ENCODE measurements around the gene MRPL46. TPM values are rescaled to one million over a fixed set of nuclear protein-coding genes. Genes with fewer than 3 reads are reported as not detected.

MRPL46 gene
- total and polyA plus RNA-seq, 9 of the 15 experiments (the other 6 are each of a cell fraction or from before 2014, with no cell fraction given), result 41.2 to 72.2 (median 49.8) TPM

DNA sequence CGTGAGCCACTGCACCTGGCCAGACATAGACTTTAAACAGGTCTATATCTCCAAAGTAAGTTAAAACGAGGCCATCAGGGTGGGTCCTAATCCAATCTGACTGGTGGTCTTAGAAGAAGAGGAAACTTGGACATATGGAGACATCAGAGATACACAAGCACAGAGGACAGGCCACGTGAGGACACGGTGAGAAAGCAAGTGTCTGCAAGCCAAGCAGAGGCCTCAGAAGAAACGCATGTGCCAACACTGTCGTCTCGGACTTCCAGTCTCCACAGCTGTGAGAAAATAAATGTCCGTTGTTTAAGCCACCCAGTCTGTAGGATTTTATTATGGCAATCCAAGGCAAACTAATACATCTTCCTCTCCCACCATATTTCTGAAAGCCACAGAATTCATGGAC is 43.9 kb downstream of the MRPL46 start:
- H3K79me2 ChIP-seq (ENCODE audit: control insufficient read depth, insufficient read depth, low read length), result no peaks in the 10 kb centered on the region
- H3K4me1 ChIP-seq (replicated peaks in 1 of 2; ENCODE audit: control insufficient read depth in 2 of 2, insufficient read depth in 2 of 2, low read length in 2 of 2), result 0 out of 5 replicates have a peak, but pooled peaks cover 0 to 4% of the 10 kb centered on the region in 2 experiments
- TF ChIP-seq ERF (CRISPR knock-in tag; IDR thresholded peaks at IDR 0.05) (no peak), ZNF644 (tag; IDR thresholded peaks at IDR 0.05; ENCODE audit: low read depth) (no peak), CHD1 (IDR thresholded peaks at IDR 0.05; ENCODE audit: low read length) (no peak), EHMT2 (IDR thresholded peaks at IDR 0.05) (no peak), NCOA1 (IDR thresholded peaks at IDR 0.05; ENCODE audit: low read depth) (no peak), RBM15 (IDR thresholded peaks at IDR 0.05; ENCODE audit: insufficient read depth, low read length) (no peak), RCOR1 (IDR thresholded peaks at IDR 0.05; ENCODE audit: borderline replicate concordance in 1 of 2, low read depth in 2 of 2, low read length in 2 of 2) (no peak), SNRNP70 (optimal IDR thresholded peaks at IDR 0.05; ENCODE audit: low read depth, low read length) (no peak), ZNF134 (CRISPR knock-in tag; conservative IDR thresholded peaks at IDR 0.05) (no peak), KAT2B (IDR thresholded peaks at IDR 0.05; ENCODE audit: low read depth, low read length) (no peak), ZNF217 (CRISPR knock-in tag; IDR thresholded peaks at IDR 0.05) (no peak)
- TF ChIP-seq, protein P1, sequence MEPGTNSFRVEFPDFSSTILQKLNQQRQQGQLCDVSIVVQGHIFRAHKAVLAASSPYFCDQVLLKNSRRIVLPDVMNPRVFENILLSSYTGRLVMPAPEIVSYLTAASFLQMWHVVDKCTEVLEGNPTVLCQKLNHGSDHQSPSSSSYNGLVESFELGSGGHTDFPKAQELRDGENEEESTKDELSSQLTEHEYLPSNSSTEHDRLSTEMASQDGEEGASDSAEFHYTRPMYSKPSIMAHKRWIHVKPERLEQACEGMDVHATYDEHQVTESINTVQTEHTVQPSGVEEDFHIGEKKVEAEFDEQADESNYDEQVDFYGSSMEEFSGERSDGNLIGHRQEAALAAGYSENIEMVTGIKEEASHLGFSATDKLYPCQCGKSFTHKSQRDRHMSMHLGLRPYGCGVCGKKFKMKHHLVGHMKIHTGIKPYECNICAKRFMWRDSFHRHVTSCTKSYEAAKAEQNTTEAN (CRISPR knock-in tag; IDR thresholded peaks at IDR 0.05), result no peak
- TF ChIP-seq, protein P2, sequence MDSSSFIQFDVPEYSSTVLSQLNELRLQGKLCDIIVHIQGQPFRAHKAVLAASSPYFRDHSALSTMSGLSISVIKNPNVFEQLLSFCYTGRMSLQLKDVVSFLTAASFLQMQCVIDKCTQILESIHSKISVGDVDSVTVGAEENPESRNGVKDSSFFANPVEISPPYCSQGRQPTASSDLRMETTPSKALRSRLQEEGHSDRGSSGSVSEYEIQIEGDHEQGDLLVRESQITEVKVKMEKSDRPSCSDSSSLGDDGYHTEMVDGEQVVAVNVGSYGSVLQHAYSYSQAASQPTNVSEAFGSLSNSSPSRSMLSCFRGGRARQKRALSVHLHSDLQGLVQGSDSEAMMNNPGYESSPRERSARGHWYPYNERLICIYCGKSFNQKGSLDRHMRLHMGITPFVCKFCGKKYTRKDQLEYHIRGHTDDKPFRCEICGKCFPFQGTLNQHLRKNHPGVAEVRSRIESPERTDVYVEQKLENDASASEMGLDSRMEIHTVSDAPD (CRISPR knock-in tag; IDR thresholded peaks at IDR 0.05), result no peak
- WGBS (ENCODE audit: insufficient coverage, low coverage, missing lambda C conversion rate), result under 1% methylated on average over 8 of the region's 8 CpGs
- no peak overlapping the region for H3K4me2 ChIP-seq (ENCODE audit: insufficient read depth, low read length)
- no TSS peak for BruUV-seq (replicated peaks)
- no peak overlapping the region for H3K27ac ChIP-seq (ENCODE audit: extremely low read depth, low read depth, low read length)
- H3K9me3 ChIP-seq (replicated peaks; ENCODE audit: control insufficient read depth, insufficient read depth, low read depth, low read length), result no peaks in the 10 kb centered on the region
- ATAC-seq (no peak), FAIRE-seq (no peak), DNase-seq (ENCODE audit: extremely low read depth in 1 of 4, low spot score in 3 of 4) (no peak)
- in situ Hi-C loops (cut with MboI), result no loop called here
- no peaks in the 10 kb centered on the region for H4K20me1 ChIP-seq (replicated peaks; ENCODE audit: control insufficient read depth, insufficient read depth, low read length)
- ChIA-PET POLR2A (no interaction called here), CTCF (ENCODE audit: low intra/inter-chr PET ratio) (no interaction called here)
- no peak overlapping the region for H3K4me3 ChIP-seq
- no peak overlapping the region for H2AFZ ChIP-seq (ENCODE audit: low read depth, low read length)
- no peaks in the 10 kb centered on the region for H3K9me1 ChIP-seq (ENCODE audit: control insufficient read depth, insufficient read depth, low read length)
- intact Hi-C loops (cut with micrococcal nuclease), result no loop called here
- no peak overlapping the region for H3K9ac ChIP-seq (ENCODE audit: insufficient read depth in 1 of 2, low read depth in 2 of 2, low read length in 2 of 2)
- H3K27me3 ChIP-seq (ENCODE audit: control insufficient read depth in 2 of 2, insufficient read depth in 2 of 2, low read length in 2 of 2), result peaks cover 10 to 12% of the 10 kb centered on the region in 2 experiments; a peak in 3 of 5 replicates
- no peaks in the 10 kb centered on the region for H3K36me3 ChIP-seq (ENCODE audit: control insufficient read depth, insufficient read depth, low read length)

Data from K562 (cell line).